K562 (cell line): ENCODE results near the gene PRSS12. TPM values are rescaled to one million over a fixed set of nuclear protein-coding genes. Genes with fewer than 3 reads are reported as not detected.

Experiments used
- ATAC-seq: fragments of 200-7000 bp; cut with Tn5 transposase; 3 replicates; pipeline ENCODE4 v1.9.1; 2020; ENCODE audit warnings: moderate library complexity
- BruUV-seq: library from RNA; stranded (reverse); fragments of 400-500 nt; replicated peaks from 2 replicates; lab custom pipeline; 2021; lab: Mats Ljungman, UMichigan
- CTCF ChIA-PET: fragments of 300-600 bp; formaldehyde crosslinking; extraction: SDS; loops from one replicate; lab custom pipeline; 2021; ENCODE audit warnings: low intra/inter-chr PET ratio; lab: Yijun Ruan, JAX
- POLR2A ChIA-PET: fragments of 300-600, 350-650 bp; sonication (Branson Sonifier 250); formaldehyde crosslinking; extraction: SDS; loops from one replicate; lab custom pipeline; 2021; ENCODE audit warnings: antibody characterized with exemption, inconsistent platforms; lab: Yijun Ruan, JAX
- DNase-seq, 4 experiments: peaks; one replicate each; pipeline versions ENCODE4 v3.0.0 to v3.0.0-alpha.2; 2011 to 2018; ENCODE audit warnings: low spot score in 3 of 4, mixed read lengths in 3 of 4; ENCODE audit errors: extremely low read depth in 1 of 4
- FAIRE-seq: peaks from 2 replicates; lab custom pipeline; 2011; peaks lifted over from hg19 to GRCh38; lab: Jason Lieb, UNC
- H2AFZ ChIP-seq: 2 replicates; pipeline ENCODE4 v1.6.0; 2011; ENCODE audit warnings: low read depth, low read length, control low read depth, inconsistent platforms
- H3K27ac ChIP-seq: fragments of 200-600 bp; 3 replicates; pipeline ENCODE4 v1.8.0; 2011; ENCODE audit warnings: low read depth, mild to moderate bottlenecking, control low read depth, inconsistent platforms, low read length, moderate library complexity, mixed read lengths; ENCODE audit errors: extremely low read depth
- H3K27me3 ChIP-seq, 2 experiments: fragments of 300-600 bp in 1 of 2; 2 replicates in 1 of 2; 3 replicates in 1 of 2; pipeline versions ENCODE4 v1.6.0 to v1.8.0; 2011; ENCODE audit warnings: inconsistent platforms in 2 of 2, low read length in 2 of 2, mild to moderate bottlenecking in 1 of 2, mixed read lengths in 1 of 2, moderate library complexity in 1 of 2; ENCODE audit not compliant: control insufficient read depth in 2 of 2, insufficient read depth in 2 of 2
- H3K36me3 ChIP-seq: fragments of 300-600 bp; 3 replicates; pipeline ENCODE4 v1.8.0; 2011; ENCODE audit warnings: mild to moderate bottlenecking, low read length, inconsistent platforms; ENCODE audit not compliant: control insufficient read depth, insufficient read depth
- H3K4me1 ChIP-seq, 2 experiments: fragments of 200-600 bp in 1 of 2; replicated peaks in 1 of 2; 2 replicates in 1 of 2; 3 replicates in 1 of 2; pipeline versions ENCODE4 v1.5.1 to v1.8.0; 2011; ENCODE audit warnings: inconsistent platforms in 2 of 2, low read length in 2 of 2, mild to moderate bottlenecking in 1 of 2, mixed read lengths in 1 of 2, moderate library complexity in 1 of 2; ENCODE audit not compliant: control insufficient read depth in 2 of 2, insufficient read depth in 2 of 2
- H3K4me2 ChIP-seq: 2 replicates; pipeline ENCODE4 v1.6.1; 2011; ENCODE audit warnings: low read length, control low read depth, inconsistent platforms, mixed read lengths; ENCODE audit not compliant: insufficient read depth
- H3K4me3 ChIP-seq: fragments of 200-600 bp; sonication (generic), shearing (Covaris generic); 2 replicates; pipeline ENCODE4 v1.5.1; 2016; ENCODE audit warnings: control low read depth, inconsistent platforms
- H3K79me2 ChIP-seq: fragments of 200-600 bp; 3 replicates; pipeline ENCODE4 v1.8.0; 2011; ENCODE audit warnings: low read length, inconsistent platforms; ENCODE audit not compliant: control insufficient read depth, insufficient read depth
- H3K9ac ChIP-seq, 2 experiments: 2 replicates each; pipeline versions ENCODE4 v1.6.0 to v1.6.1; 2011; ENCODE audit warnings: low read depth in 2 of 2, low read length in 2 of 2, control low read depth in 1 of 2, inconsistent platforms in 1 of 2, mild to moderate bottlenecking in 1 of 2, mixed read lengths in 1 of 2; ENCODE audit not compliant: insufficient read depth in 1 of 2
- H3K9me1 ChIP-seq: one replicate; pipeline ENCODE4 v1.6.0; 2011; ENCODE audit warnings: inconsistent platforms, mild to moderate bottlenecking, low read length, moderate library complexity; ENCODE audit not compliant: control insufficient read depth, insufficient read depth
- H3K9me3 ChIP-seq: replicated peaks from 2 replicates; pipeline ENCODE4 v1.5.1; 2011; ENCODE audit warnings: low read depth, low read length, inconsistent platforms; ENCODE audit not compliant: control insufficient read depth, insufficient read depth
- H4K20me1 ChIP-seq: replicated peaks from 2 replicates; pipeline ENCODE4 v1.6.1; 2011; ENCODE audit warnings: low read length, inconsistent platforms, mixed read lengths; ENCODE audit not compliant: control insufficient read depth, insufficient read depth
- BCOR ChIP-seq: fragments of 450-650 bp; IDR thresholded peaks from 2 replicates; pipeline ENCODE4 v1.6.1; 2016
- C11orf30 ChIP-seq: fragments of 450-650 bp; IDR thresholded peaks from 2 replicates; pipeline ENCODE4 v1.6.1; 2016; ENCODE audit warnings: low read depth, mild to moderate bottlenecking
- FOXK1 ChIP-seq: sonication (generic); formaldehyde crosslinking; IDR thresholded peaks from 2 replicates; pipeline ENCODE4 v1.8.0; 2022; ENCODE audit warnings: missing genetic modification reagents, mild to moderate bottlenecking, borderline replicate concordance
- GABPB2 ChIP-seq: fragments of 250-450 bp; sonication (Bioruptor Pico); conservative IDR thresholded peaks from 2 replicates; pipeline ENCODE4 v1.5.1; 2021; ENCODE audit warnings: mild to moderate bottlenecking
- GATA2 ChIP-seq: sonication (generic); formaldehyde crosslinking; IDR thresholded peaks from 2 replicates; pipeline ENCODE4 v1.4.0; 2020; ENCODE audit warnings: mild to moderate bottlenecking, missing genetic modification reagents
- HDAC2 ChIP-seq: fragments of 450-650 bp; IDR thresholded peaks from 2 replicates; pipeline ENCODE4 v1.6.1; 2016; ENCODE audit warnings: mild to moderate bottlenecking
- PHB2 ChIP-seq: fragments of 450-650 bp; IDR thresholded peaks from 2 replicates; pipeline ENCODE4 v1.6.1; 2017; ENCODE audit warnings: low read depth
- PHF8 ChIP-seq: fragments of 200-600 bp; sonication (generic); IDR thresholded peaks from 2 replicates; pipeline ENCODE4 v1.6.1; 2012; ENCODE audit warnings: mixed run types, mild to moderate bottlenecking, inconsistent platforms, low read length, moderate library complexity, borderline replicate concordance
- PREB ChIP-seq: sonication (generic); formaldehyde crosslinking; IDR thresholded peaks from 2 replicates; pipeline ENCODE4 v1.8.1; 2023; ENCODE audit warnings: mild to moderate bottlenecking, missing genetic modification reagents
- RBM22 ChIP-seq: fragments of 200-400 bp; formaldehyde crosslinking; IDR thresholded peaks from 2 replicates; pipeline ENCODE4 v1.6.1; 2018; ENCODE audit warnings: low read length, low read depth; ENCODE audit not compliant: poor library complexity, severe bottlenecking
- SIRT6 ChIP-seq: IDR thresholded peaks from one replicate; pipeline ENCODE4 v1.6.1; 2012; ENCODE audit warnings: low read depth, mild to moderate bottlenecking, control low read depth, inconsistent platforms, low read length, moderate library complexity
- TOE1 ChIP-seq, 2 experiments: fragments of 450-650 bp in 1 of 2; sonication (generic) in 1 of 2; formaldehyde crosslinking in 1 of 2; IDR thresholded peaks; 2 replicates each; pipeline versions ENCODE4 v1.7.1 to v1.8.0; 2016 to 2022; ENCODE audit warnings: borderline replicate concordance in 2 of 2, mild to moderate bottlenecking in 2 of 2, antibody characterized with exemption in 1 of 2, inconsistent platforms in 1 of 2, low read depth in 1 of 2, missing genetic modification reagents in 1 of 2, moderate library complexity in 1 of 2
- ZNF316 ChIP-seq: fragments of 450-650 bp; IDR thresholded peaks from 2 replicates; pipeline ENCODE4 v1.6.1; 2016
- ZNF445 ChIP-seq: fragments of 250-450 bp; sonication (Bioruptor Pico); IDR thresholded peaks from 2 replicates; pipeline ENCODE4 v1.4.0; 2020; ENCODE audit warnings: low read depth, mild to moderate bottlenecking, moderate library complexity
- WGBS: fragments of 100-300 bp; shearing (Covaris generic); methylation state at CpG from one replicate; pipeline ENCODE4 v1.1.6; 2016; ENCODE audit warnings: low coverage, mixed read lengths; ENCODE audit not compliant: insufficient coverage; ENCODE audit errors: missing lambda C conversion rate; 5-methylcytosine and 5-hydroxymethylcytosine counted together
- in situ Hi-C: fragments of 300-500 bp; cut with MboI; formaldehyde crosslinking; loops from 4 replicates; pipeline ENCODE4 v1.15.0; 2018; ENCODE audit warnings: inconsistent platforms, mixed read lengths
- intact Hi-C: fragments of 100-400 bp; cut with micrococcal nuclease; formaldehyde crosslinking; loops from 2 replicates; pipeline ENCODE4 v1.14.2; 2022
- polyA plus RNA-seq, 8 experiments: library from polyadenylated mRNA; depleted of rRNA in 4 of 8; stranded (reverse) in 5 of 8; unstranded in 3 of 8; fragments of >200 nt; fragmentation: Nextera tagmentation in 2 of 8; fragmentation: Illumina TruSeq in 1 of 8; extraction: Ambion mirVana in 2 of 8; extraction: Trizol in 1 of 8; gene quantifications; 2 replicates each; pipeline versions ENCODE4 v1.2.1 to v1.2.3, GENCODE V29; 2011 to 2014; ENCODE audit warnings: inconsistent platforms in 1 of 8, missing spikeins in 1 of 8
- total RNA-seq, 7 experiments: library from RNA; depleted of rRNA in 6 of 7; stranded (reverse); fragments of >200 nt in 6 of 7; fragmentation: Illumina TruSeq in 2 of 7; extraction: Trizol in 2 of 7; gene quantifications; 2 replicates each; pipeline versions ENCODE4 v1.2.1 to v1.2.3, GENCODE V29; 2011 to 2021; ENCODE audit warnings: low replicate concordance in 1 of 7
- TF ChIP-seq, protein P1 (sequence below): sonication (generic); formaldehyde crosslinking; IDR thresholded peaks from 2 replicates; pipeline ENCODE4 v1.4.0; 2020; ENCODE audit warnings: mild to moderate bottlenecking, missing genetic modification reagents

PRSS12 gene
- total and polyA plus RNA-seq, 9 of the 15 experiments (the other 6 are each of a cell fraction or from before 2014, with no cell fraction given), result 0.06 to 0.11 (median 0.09) TPM; not detected in 6

GRCh38 chr4:118254368-118254767 is 98.4 kb downstream of the PRSS12 start:
- Histone ChIP-seq H3K9me1 (no peaks in the 10 kb centered on the region), H3K9me3 (no peaks in the 10 kb centered on the region), H3K4me3 (no peak overlapping the region), H2AFZ (no peak overlapping the region), H3K27ac (no peak overlapping the region), H3K79me2 (no peaks in the 10 kb centered on the region), H3K9ac (no peak overlapping the region), H4K20me1 (no peaks in the 10 kb centered on the region), H3K4me1 (no peaks in the 10 kb centered on the region), H3K4me2 (no peak overlapping the region), H3K36me3 (no peaks in the 10 kb centered on the region), H3K27me3 (no peaks in the 10 kb centered on the region)
- POLR2A ChIA-PET, result no interaction called here
- DNase-seq (no peak), ATAC-seq (no peak), FAIRE-seq (no peak)
- intact Hi-C loops (no loop called here), in situ Hi-C loops (no loop called here)
- TF ChIP-seq GATA2 (CRISPR knock-in tag), result no peak
- TF ChIP-seq ZNF445 (CRISPR knock-in tag), result no peak
- peak; percentile 71 for TF ChIP-seq ZNF316
- TF ChIP-seq C11orf30, result peak; percentile 52; the same call in 1 of the 2 replicates
- CTCF ChIA-PET, result no interaction called here
- no TSS peak for BruUV-seq

- Histone ChIP-seq H3K79me2 (no peaks in the 10 kb centered on the region), H3K9ac (no peak overlapping the region), H3K4me1 (no peaks in the 10 kb centered on the region), H3K9me1 (no peaks in the 10 kb centered on the region), H3K4me3 (no peak overlapping the region), H3K4me2 (no peak overlapping the region), H3K36me3 (no peaks in the 10 kb centered on the region), H2AFZ (no peak overlapping the region), H3K9me3 (no peaks in the 10 kb centered on the region), H3K27ac (no peak overlapping the region), H3K27me3 (no peaks in the 10 kb centered on the region), H4K20me1 (no peaks in the 10 kb centered on the region)
- POLR2A ChIA-PET, result no interaction called here
- no TSS peak for BruUV-seq
- in situ Hi-C loops (no loop called here), intact Hi-C loops (no loop called here)
- ATAC-seq (no peak), DNase-seq (no peak), FAIRE-seq (no peak)
- 0% methylated on average over 3 of the region's 3 CpGs for WGBS
- CTCF ChIA-PET, result no interaction called here
- no peak for TF ChIP-seq HDAC2
- no peak for TF ChIP-seq PREB (CRISPR knock-in tag)
- TF ChIP-seq, protein P1, sequence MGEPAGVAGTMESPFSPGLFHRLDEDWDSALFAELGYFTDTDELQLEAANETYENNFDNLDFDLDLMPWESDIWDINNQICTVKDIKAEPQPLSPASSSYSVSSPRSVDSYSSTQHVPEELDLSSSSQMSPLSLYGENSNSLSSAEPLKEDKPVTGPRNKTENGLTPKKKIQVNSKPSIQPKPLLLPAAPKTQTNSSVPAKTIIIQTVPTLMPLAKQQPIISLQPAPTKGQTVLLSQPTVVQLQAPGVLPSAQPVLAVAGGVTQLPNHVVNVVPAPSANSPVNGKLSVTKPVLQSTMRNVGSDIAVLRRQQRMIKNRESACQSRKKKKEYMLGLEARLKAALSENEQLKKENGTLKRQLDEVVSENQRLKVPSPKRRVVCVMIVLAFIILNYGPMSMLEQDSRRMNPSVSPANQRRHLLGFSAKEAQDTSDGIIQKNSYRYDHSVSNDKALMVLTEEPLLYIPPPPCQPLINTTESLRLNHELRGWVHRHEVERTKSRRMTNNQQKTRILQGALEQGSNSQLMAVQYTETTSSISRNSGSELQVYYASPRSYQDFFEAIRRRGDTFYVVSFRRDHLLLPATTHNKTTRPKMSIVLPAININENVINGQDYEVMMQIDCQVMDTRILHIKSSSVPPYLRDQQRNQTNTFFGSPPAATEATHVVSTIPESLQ (CRISPR knock-in tag), result no peak
- TF ChIP-seq ZNF316, result no peak
- no peak for TF ChIP-seq PHB2
- TF ChIP-seq GABPB2 (CRISPR knock-in tag), result no peak
- no peak for TF ChIP-seq PHF8
- no peak for TF ChIP-seq SIRT6
- no peak for TF ChIP-seq BCOR
- TF ChIP-seq RBM22, result no peak
- TF ChIP-seq FOXK1 (CRISPR knock-in tag), result no peak
- TF ChIP-seq TOE1 (IDR thresholded peaks at IDR 0.05; ENCODE audit: borderline replicate concordance), result no peak
- no peak for TF ChIP-seq TOE1 (CRISPR knock-in tag; IDR thresholded peaks at IDR 0.05; ENCODE audit: borderline replicate concordance, low read depth)
Observed at GRCh38 chr4:118249890-118250289, 102.9 kb downstream of the PRSS12 start.
